ENCODE results near the gene MATN4. TPM values are rescaled to one million over a fixed set of nuclear protein-coding genes. Genes with fewer than 3 reads are reported as not detected.

Gene MATN4
- total and polyA plus RNA-seq, 3 donors from 2014 or later = 1.1 to 3.5 (median 2.8) TPM

DNA sequence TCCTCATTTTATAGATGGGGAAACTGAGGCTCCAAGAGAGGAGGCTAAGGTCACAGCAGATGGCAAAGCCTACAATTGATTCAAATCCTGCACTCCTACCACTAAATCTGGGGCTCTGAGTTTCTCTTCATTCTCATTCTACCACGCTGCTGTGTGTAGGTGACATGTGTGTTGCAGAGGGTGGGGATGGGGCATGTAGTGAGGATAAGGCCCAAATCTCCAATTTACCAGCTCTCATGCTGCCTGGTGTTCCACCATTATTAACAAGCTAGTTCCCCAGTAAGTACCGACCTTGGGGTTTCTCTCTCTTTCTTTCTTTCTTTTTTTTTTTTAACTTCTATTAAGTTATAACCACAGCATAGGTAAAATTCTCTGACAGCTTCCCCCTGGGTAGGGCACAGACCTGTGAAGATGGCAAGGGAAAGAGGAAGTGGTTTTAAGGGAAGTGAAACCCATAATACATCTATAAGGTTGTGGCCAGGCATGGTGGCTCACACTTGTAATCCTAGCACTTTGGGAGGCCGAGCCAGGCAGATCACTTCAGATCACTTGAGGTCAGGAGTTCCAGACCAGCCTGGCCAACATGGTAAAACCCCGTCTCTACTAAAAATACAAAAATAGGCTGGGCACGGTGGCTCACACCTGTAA is 13.0 kb upstream of the MATN4 start:
- TF ChIP-seq, protein P1, sequence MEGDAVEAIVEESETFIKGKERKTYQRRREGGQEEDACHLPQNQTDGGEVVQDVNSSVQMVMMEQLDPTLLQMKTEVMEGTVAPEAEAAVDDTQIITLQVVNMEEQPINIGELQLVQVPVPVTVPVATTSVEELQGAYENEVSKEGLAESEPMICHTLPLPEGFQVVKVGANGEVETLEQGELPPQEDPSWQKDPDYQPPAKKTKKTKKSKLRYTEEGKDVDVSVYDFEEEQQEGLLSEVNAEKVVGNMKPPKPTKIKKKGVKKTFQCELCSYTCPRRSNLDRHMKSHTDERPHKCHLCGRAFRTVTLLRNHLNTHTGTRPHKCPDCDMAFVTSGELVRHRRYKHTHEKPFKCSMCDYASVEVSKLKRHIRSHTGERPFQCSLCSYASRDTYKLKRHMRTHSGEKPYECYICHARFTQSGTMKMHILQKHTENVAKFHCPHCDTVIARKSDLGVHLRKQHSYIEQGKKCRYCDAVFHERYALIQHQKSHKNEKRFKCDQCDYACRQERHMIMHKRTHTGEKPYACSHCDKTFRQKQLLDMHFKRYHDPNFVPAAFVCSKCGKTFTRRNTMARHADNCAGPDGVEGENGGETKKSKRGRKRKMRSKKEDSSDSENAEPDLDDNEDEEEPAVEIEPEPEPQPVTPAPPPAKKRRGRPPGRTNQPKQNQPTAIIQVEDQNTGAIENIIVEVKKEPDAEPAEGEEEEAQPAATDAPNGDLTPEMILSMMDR (IDR thresholded peaks at IDR 0.05) = no peak
- TF ChIP-seq POLR2A (IDR thresholded peaks at IDR 0.05) = no peak
- intact Hi-C loops (cut with DNase I; ENCODE audit: low total_unique reads) = no loop called here
- Histone ChIP-seq H3K36me3 (ENCODE audit: low read depth, missing control alignments) (no peaks in the 10 kb centered on the region), H3K9me3 (no peaks in the 10 kb centered on the region), H3K27ac (no peak overlapping the region), H3K4me3 (no peak overlapping the region), H3K27me3 (no peaks in the 10 kb centered on the region), H3K4me1 (no peaks in the 10 kb centered on the region)
- 63 to 88% methylated on average over 5 of the region's 5 CpGs for WGBS, 2 donors
- DNase-seq = no peak

DNA sequence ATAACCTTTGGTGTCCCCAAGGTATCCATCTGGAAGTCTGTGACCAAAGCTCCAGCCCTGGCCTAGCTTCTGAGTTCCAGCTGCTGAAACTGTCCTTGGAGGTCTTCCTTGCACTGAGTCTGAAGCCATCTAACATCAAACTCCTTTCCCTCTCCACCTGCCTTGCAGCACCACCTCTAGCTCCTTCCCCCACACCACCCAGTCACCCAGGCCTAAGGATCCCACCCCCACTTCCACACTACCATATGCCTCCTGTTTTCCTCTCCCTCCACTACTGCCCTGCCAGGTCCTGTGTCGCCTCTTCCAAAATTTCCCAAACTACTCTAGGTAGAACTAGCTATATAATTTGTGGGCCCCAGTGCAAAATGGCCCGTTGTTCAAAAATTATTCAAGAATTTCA is 10.8 kb upstream of the MATN4 start:
- TF ChIP-seq, protein P1 (IDR thresholded peaks at IDR 0.05) = no peak
- no peak for TF ChIP-seq POLR2A (IDR thresholded peaks at IDR 0.05)
- H3K4me1 ChIP-seq = no peaks in the 10 kb centered on the region
- no peak overlapping the region for H3K27ac ChIP-seq
- H3K27me3 ChIP-seq = no peaks in the 10 kb centered on the region
- DNase-seq = no peak
- no peak overlapping the region for H3K4me3 ChIP-seq
- no peaks in the 10 kb centered on the region for H3K36me3 ChIP-seq (ENCODE audit: low read depth, missing control alignments)
- intact Hi-C loops (cut with DNase I; ENCODE audit: low total_unique reads) = loop anchor here (5.0 kb wide), 1 partner anchor 123 kb away; no protein-coding TSS in a partner anchor
- H3K9me3 ChIP-seq = no peaks in the 10 kb centered on the region
- 80 to 89% methylated on average over 2 of the region's 2 CpGs for WGBS, 2 donors

DNA sequence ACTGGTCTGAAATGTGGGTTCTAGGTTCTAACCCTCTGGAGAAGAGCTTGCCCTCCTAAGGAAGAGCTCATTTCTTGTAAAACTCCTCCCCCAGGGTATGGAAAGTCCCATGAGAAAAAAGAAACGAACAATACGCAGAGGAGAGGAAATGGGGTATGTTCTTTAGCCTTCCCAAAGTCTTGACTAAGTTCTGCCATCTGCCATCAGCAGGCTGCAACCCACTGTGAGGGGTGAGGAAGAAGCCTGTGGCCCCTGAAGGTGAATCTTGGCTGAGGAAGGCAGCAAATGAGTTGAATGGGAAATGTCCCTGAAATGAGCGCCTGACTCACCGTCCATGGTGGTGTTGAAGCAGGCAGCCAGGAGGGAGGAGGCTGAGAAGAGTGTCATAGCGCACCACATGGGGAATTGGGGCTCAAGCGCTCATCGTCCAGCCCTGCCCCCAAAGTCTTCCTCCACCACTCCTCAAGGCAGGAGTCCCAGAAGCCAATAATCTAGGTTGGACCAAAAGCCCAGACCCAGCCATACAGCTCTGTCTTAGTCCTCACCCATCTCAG is 10.4 kb upstream of the MATN4 start:
- DNase-seq = no peak
- no peak for TF ChIP-seq POLR2A (IDR thresholded peaks at IDR 0.05)
- TF ChIP-seq, protein P1 (IDR thresholded peaks at IDR 0.05) = no peak
- no peak overlapping the region for H3K4me3 ChIP-seq
- no peaks in the 10 kb centered on the region for H3K4me1 ChIP-seq
- no peak overlapping the region for H3K27ac ChIP-seq
- WGBS, 2 donors = 70 to 82% methylated on average over 7 of the region's 7 CpGs
- no peaks in the 10 kb centered on the region for H3K27me3 ChIP-seq
- intact Hi-C loops (cut with DNase I; ENCODE audit: low total_unique reads) = loop anchor here (5.0 kb wide), 1 partner anchor 124 kb away; no protein-coding TSS in a partner anchor
- no peaks in the 10 kb centered on the region for H3K9me3 ChIP-seq
- H3K36me3 ChIP-seq (ENCODE audit: low read depth, missing control alignments) = no peaks in the 10 kb centered on the region

DNA sequence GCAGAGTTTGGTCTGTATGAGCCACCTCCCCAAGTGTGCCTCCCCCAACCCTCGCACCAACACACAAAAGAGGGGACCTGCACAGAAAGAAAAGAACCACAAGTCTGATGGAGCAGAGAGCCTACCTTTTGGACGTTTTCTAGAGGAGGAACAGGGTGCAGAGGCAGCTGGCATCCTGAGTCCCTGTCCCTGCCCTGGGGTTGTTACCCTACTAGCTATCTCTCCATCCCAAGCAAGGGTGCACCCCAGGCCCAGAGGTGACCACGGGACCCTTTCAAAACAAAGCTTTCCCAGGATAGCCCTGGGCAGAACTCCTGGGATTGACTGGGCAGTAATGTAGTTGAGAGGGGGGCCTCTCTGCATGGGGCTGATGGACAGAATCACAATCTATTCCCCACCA is 9.7 kb upstream of the MATN4 start:
- intact Hi-C loops (cut with DNase I; ENCODE audit: low total_unique reads) = loop anchor here (5.0 kb wide), 1 partner anchor 124 kb away; no protein-coding TSS in a partner anchor
- no peaks in the 10 kb centered on the region for H3K27me3 ChIP-seq
- 62 to 73% methylated on average over 3 of the region's 3 CpGs for WGBS, 2 donors

More for the DNA sequence above, 9.7 kb upstream of the MATN4 start:
- Histone ChIP-seq H3K27ac (no peak overlapping the region), H3K36me3 (ENCODE audit: low read depth, missing control alignments) (no peaks in the 10 kb centered on the region), H3K4me3 (no peak overlapping the region), H3K4me1 (no peaks in the 10 kb centered on the region), H3K9me3 (no peaks in the 10 kb centered on the region)
- no peak for TF ChIP-seq POLR2A (IDR thresholded peaks at IDR 0.05)
- TF ChIP-seq, protein P1 (IDR thresholded peaks at IDR 0.05) = no peak
- DNase-seq = no peak
